K562 (cell line): ENCODE data around the gene EFCAB12. TPM values are rescaled to one million over a fixed set of nuclear protein-coding genes. Genes with fewer than 3 reads are reported as not detected.

ENCODE experiments used
- BCLAF1 ChIP-seq, 2 experiments: fragments of 450-650 bp in 1 of 2; IDR thresholded peaks; 2 replicates each; pipeline ENCODE4 v1.6.1; 2011 to 2017; ENCODE audit warnings: low read depth in 2 of 2, antibody characterized with exemption in 1 of 2, borderline replicate concordance in 1 of 2, low read length in 1 of 2, mild to moderate bottlenecking in 1 of 2, mixed read lengths in 1 of 2; ENCODE audit not compliant: control insufficient read depth in 1 of 2
- CC2D1A ChIP-seq: fragments of 450-650 bp; IDR thresholded peaks from 2 replicates; pipeline ENCODE4 v1.6.1; 2017; ENCODE audit warnings: mild to moderate bottlenecking
- HSF4 ChIP-seq: fragments of 250-450 bp; sonication (Bioruptor Pico); IDR thresholded peaks from 2 replicates; pipeline ENCODE4 v2.1.2; 2022; ENCODE audit warnings: mild to moderate bottlenecking, moderate library complexity, borderline replicate concordance
- NKRF ChIP-seq: fragments of 450-650 bp; IDR thresholded peaks from 2 replicates; pipeline ENCODE4 v1.6.1; 2016; ENCODE audit warnings: borderline replicate concordance
- RB1 ChIP-seq: fragments of 450-650 bp; IDR thresholded peaks from 2 replicates; pipeline ENCODE4 v1.6.1; 2017; ENCODE audit warnings: low read depth, mild to moderate bottlenecking
- polyA plus RNA-seq, 8 experiments: library from polyadenylated mRNA; depleted of rRNA in 4 of 8; stranded (reverse) in 5 of 8; unstranded in 3 of 8; fragments of >200 nt; fragmentation: Nextera tagmentation in 2 of 8; fragmentation: Illumina TruSeq in 1 of 8; extraction: Ambion mirVana in 2 of 8; extraction: Trizol in 1 of 8; gene quantifications; 2 replicates each; pipeline versions ENCODE4 v1.2.1 to v1.2.3, GENCODE V29; 2011 to 2014; ENCODE audit warnings: inconsistent platforms in 1 of 8, missing spikeins in 1 of 8
- total RNA-seq, 7 experiments: library from RNA; depleted of rRNA in 6 of 7; stranded (reverse); fragments of >200 nt in 6 of 7; fragmentation: Illumina TruSeq in 2 of 7; extraction: Trizol in 2 of 7; gene quantifications; 2 replicates each; pipeline versions ENCODE4 v1.2.1 to v1.2.3, GENCODE V29; 2011 to 2021; ENCODE audit warnings: low replicate concordance in 1 of 7

The EFCAB12 gene
- total and polyA plus RNA-seq, 9 of the 15 experiments (the other 6 are each of a cell fraction or from before 2014, with no cell fraction given) = 0.08 to 0.95 (median 0.56) TPM; not detected in 1

GRCh38 chr3:129418041-129418973, 10.1 kb downstream of the EFCAB12 start (continued):
- TF ChIP-seq BCLAF1 (IDR thresholded peaks at IDR 0.05; ENCODE audit: borderline replicate concordance in 1 of 2, control insufficient read depth in 1 of 2, low read depth in 2 of 2, low read length in 1 of 2) = no peak
- TF ChIP-seq HSF4 = no peak
- TF ChIP-seq NKRF = no peak
- TF ChIP-seq RB1 = no peak
- TF ChIP-seq CC2D1A = no peak
